SHP77 (cell line): Measurements from ENCODE around the gene DNAI1.
A peak's percentile ranks its signal among the peaks of the same experiment; 100 is the strongest.
"Not testable (repeated sequence)": the region's sequence is repeated elsewhere in the genome, so short reads cannot be mapped to it uniquely, and the experiment has no call there.

Experiments used
- DNase-seq, 2 experiments: peaks; one replicate each; lab custom pipeline; 2025; lab: John Stamatoyannopoulos, UW

The DNAI1 gene

GRCh38 chr9:34458013-34458958, at the start of gene DNAI1, which contains the start of gene FAM219A:
Gene DNAI1 (plus strand): TSS chr9:34458805. CDS start chr9:34459006, 201 bp downstream.
Gene FAM219A (minus strand): TSS chr9:34458570. CDS start chr9:34458263, 307 bp downstream.
- peak; percentile 86 to 90 for DNase-seq

DNA sequence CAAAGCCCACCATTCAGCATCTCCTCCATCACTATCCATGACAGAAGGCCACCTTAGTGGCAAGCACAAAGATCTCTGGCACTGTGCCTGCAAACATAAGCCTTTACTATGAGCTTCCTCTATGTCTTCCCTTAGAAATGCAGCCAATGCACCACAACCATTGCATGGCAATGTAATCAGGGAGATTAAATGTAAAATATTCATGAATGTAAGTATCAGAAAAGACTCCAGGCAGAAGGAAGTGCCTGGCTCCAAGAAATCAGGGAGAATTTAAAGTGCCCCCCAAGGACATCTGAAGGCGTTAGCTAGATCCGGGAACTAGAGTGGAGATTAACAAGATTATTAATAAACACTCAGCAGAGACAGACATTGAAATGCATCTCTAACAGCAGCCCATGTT, 49.5 kb upstream of the DNAI1 start:
- DNase-seq: no peak

DNA sequence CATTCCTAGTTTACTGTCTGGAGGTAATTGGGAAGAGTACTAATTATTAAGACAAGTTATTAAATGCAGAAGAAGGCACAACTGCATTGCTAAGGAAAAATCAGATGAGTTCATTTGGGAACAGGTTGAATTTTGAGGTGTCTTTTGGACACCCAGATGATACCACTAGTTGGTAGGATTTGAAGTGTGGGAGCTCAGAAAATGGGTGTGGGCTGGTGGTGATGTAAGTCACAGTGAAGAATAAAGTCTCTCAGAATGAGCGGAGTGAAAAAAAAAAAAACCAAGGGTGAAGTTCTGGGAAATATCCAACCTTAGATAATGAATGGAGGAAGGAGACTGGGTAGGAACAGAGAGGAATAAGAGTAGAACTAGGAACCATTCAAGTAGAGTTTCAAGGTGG, 46.3 kb upstream of the DNAI1 start:
- no peak for DNase-seq

DNA sequence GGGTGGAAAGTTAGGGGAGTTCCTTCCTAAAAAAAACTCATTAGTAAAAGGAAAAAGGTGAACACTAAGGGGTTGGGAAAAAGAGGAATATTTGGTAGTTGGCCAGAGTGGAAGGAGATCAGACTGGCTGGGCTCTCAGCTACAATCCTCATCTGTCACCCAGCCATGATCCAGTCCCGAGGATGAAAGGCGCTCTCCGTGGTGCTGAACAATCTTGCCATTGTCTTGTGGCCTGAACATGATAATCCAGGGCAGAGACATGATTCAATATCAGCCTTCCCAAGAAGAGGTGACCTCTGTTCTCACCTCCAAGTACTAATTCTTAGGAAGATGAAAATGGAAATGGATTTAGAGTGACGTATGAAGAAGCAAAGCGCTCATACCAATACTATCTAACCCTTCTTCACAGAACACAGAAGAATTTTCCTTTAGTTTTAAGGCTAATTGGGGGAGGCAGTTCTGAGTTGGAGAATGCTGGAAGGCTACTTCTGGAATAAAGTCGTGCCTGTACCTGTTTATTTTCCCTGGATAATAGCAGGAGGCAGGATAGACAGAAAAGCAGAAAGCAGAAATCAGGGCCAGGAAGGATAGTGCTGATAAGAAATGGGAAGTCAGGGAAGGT, 45.3 kb upstream of the DNAI1 start:
- DNase-seq: no peak

DNA sequence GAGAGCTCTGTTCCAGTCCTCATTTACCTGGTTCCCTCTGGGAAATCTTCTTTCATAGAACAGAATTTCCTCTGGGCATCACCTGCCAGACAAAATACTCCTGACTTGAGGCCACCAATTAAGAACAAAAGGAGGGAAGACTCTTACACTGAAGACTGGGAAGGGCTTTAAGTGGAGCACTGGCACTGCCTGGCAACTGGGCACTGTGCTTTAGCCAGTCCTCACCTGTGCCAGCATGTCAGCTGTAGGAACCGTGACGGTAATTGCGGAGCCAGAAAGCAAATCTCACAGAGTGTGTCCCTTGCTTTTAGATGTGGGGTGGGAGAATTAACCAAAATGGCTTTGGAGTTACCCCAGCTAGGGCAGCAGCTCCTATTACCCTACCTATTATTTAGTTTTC, 40.9 kb upstream of the DNAI1 start:
- DNase-seq: no peak

- no peak for DNase-seq
These were observed 38.7 kb upstream of the DNAI1 start for GRCh38 chr9:34419716-34420504.

- no peak for DNase-seq
These were observed 32.1 kb upstream of the DNAI1 start for GRCh38 chr9:34426347-34427074.

DNA sequence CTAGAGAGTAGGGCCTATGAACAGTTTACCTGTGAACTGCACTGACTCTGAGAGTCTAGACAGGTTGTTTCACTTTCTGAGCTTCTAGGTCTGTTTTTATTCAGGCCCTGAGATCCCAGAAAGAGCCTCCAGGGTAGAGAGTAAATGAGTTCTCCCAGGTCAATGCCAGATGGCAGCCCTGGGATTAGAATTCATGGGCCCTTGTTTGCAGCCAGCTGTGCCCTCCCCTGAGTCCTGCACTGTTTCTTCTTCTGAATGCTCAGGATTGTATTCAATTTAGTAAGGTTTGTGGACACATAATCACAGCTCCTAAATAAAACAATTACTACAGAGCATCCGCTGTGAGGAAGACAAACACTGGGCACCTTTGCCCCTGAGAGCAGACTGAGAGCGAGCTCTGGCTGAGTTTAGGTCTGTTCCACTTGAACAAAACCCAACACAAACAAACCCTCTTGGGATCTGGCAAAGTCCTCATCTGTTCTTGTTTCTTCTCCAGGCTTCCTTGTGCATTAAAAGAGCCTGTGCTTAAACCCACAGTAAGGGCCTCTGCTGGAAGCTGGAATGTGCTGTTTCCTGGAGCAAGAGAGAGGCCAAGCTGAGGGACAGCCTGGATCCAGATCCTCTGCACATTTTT, 30.2 kb upstream of the DNAI1 start:
- DNase-seq: no peak

DNA sequence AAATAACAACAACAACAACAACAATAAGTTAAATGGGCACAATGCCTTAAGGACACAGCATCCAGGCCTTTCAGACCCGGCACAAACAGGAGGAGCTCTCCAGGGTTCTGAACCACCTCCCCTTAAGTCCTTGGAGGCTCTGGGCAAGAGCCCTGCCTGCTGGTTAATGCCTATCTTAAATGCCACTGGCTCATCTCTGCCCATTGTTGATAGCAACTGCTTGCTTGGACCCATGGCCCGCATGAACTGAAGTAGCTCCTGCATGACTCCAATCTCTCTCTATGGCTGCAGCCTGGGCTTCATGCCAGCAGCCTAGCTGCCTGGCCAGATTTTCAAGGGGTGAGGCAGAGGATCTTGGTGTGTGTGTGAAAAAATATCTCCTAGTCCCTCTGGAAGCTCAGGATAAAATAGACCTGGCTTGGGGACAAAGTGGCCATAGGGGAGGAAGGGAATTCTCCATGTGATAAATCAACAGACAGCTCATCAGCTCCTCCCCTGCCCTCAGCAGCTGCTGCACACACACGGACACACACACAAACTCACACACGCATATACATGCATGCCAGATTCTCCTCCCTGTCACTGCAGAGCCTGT, 27.7 kb upstream of the DNAI1 start:
- peak; percentile 49 to 70 for DNase-seq

DNA sequence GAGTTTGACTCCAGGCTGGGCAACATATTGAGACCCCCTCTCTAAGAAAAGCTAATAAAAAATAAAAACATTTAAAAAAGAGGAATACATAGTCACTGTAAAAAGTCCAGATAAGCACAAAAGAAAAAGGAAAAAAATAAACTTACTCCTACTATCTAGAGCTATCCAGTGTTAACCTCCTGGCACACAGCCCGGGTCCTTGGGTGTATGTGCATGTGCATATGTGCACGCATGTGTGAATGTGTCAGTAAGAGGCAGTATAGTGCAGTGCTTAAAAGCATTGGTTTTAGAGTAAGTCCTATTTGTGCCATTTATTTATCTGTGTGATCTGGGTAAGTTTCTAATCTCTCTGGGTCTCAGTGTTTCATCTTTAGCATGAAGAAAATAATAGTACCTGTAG, 26.9 kb upstream of the DNAI1 start:
- no peak for DNase-seq

- DNase-seq: peak in 1 of 2 experiments; percentile 33
These were observed 21.3 kb upstream of the DNAI1 start for GRCh38 chr9:34437006-34437925.

DNA sequence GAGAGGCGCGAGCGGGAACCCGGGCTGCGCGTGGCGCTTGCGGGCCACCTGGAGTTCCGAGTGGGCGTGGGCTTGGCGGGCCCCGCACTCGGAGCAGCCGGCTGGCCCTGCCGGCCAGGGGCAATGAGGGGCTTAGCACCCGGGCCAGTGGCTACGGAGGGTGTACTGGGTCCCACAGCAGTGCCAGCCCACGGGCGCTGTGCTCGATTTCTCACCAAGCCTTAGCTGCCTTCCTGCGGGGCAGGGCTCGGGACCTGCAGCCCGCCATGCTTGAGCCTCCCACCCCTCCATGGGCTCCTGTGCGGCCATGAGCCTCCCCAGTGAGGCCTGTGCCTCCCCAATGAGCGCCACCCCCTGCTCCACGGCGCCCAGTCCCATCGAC, 20.7 kb upstream of the DNAI1 start:
- not testable (repeated sequence) for DNase-seq

- DNase-seq: not testable (repeated sequence)
These were observed 20.1 kb upstream of the DNAI1 start for GRCh38 chr9:34438465-34438864.

- no peak for DNase-seq
These were observed 18.6 kb upstream of the DNAI1 start for GRCh38 chr9:34440017-34440416.

GRCh38 chr9:34442770-34443169, 15.8 kb upstream of the DNAI1 start:
- no peak for DNase-seq

DNA sequence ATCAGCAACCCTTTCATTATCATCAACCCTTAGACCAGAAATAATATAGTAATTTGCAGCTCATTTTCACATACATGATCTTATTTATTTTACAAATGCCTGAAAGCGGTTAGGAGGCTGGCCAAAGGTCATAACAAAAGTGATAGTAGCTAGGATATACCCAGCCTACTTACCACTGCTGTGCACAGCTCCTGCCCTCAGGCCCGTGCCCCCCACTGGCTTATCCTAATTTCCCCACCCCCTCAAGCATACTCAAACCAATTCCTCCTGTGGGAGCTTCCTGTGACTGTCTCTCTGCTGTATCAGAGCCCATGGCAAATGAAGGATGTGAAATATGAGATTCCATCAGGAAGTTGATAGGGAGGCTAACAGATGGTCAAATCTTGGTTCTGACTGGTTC, 15.1 kb upstream of the DNAI1 start:
- DNase-seq: no peak

GRCh38 chr9:34443976-34444375, 14.6 kb upstream of the DNAI1 start:
- no peak for DNase-seq

- DNase-seq: no peak
These were observed 12.1 kb upstream of the DNAI1 start for GRCh38 chr9:34446468-34446891.

DNA sequence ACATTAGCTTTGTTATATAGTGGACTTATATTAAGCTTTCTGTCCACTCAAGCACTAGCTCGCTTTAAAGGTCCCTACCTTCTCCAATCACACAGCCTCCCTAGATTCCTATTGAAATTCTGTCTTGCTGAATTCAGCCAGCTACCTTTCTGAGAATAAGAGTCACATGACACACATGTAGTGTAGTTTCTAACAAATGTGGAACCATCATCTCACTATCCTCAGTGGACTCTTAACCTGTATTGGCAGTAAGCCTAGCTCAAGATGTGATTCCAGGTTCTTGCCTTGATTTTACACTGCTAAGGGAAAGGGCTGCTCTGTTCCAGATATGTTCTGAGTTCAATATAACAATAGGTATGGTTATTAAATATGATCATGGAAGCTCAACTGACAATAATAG, 11.7 kb upstream of the DNAI1 start:
- DNase-seq: no peak

- no peak for DNase-seq
These were observed 8.0 kb upstream of the DNAI1 start for GRCh38 chr9:34450644-34451043.
